Measurements from ENCODE around the gene PDX1.

PDX1 gene

DNA sequence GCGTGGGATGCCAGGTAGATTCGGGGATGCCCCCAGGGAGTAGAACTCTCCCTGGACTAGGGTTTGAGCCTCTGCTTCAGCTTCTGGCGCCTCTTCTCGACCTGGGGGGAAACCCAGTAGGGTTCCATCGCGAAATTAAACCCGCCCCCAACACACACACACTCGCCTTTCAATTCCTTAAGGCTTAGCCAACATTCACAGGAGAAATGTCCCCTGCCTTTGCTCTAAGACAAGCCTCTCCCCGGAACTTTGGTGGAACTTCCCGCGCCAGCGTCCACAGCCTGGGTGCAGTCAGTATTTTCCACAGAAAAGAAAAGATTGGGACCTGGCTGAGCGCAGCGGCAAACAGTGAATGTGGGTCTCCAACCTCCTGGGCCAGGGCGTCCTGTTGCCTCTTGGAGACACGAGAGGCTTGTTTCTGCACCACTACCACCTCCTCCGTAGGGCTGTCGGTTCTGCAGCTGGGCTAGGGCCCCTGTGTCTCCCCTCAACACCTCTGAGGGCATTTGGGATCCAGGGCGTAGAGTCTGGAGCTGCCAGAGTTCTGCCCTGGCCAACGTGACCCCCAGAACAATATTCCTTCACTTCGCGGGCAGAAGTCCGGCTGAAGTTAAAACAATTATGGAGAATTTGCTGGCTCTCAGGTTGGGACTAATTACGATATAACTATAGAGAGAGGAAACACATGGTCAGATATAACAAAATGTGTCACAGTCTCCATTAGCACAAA lies 3.2 kb downstream of the PDX1 start:
- no peak for DNase-seq

DNA sequence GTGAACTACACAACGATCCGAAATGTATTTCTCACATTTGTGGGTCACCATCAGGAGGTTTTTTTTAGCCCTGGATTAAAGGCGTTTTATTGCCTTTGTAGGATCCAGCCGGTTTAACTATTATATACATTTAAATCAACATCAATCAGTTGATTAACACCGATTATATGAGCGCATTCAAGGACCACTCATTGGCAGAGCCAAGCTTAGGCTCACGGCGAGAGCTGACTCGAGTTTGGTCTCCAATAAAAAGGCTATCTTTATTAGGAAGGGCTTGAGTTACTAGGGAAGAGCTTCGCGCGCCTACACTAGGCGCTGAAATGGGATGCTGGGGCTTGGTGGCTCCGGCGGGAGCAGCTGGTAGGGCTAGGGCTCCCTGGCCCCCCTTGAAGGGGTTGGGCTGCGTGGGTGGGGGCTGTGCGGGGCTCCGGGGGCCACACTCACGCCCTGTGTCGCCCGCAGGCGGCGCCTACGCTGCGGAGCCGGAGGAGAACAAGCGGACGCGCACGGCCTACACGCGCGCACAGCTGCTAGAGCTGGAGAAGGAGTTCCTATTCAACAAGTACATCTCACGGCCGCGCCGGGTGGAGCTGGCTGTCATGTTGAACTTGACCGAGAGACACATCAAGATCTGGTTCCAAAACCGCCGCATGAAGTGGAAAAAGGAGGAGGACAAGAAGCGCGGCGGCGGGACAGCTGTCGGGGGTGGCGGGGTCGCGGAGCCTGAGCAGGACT lies 4.2 kb downstream of the PDX1 start:
- DNase-seq = no peak

DNA sequence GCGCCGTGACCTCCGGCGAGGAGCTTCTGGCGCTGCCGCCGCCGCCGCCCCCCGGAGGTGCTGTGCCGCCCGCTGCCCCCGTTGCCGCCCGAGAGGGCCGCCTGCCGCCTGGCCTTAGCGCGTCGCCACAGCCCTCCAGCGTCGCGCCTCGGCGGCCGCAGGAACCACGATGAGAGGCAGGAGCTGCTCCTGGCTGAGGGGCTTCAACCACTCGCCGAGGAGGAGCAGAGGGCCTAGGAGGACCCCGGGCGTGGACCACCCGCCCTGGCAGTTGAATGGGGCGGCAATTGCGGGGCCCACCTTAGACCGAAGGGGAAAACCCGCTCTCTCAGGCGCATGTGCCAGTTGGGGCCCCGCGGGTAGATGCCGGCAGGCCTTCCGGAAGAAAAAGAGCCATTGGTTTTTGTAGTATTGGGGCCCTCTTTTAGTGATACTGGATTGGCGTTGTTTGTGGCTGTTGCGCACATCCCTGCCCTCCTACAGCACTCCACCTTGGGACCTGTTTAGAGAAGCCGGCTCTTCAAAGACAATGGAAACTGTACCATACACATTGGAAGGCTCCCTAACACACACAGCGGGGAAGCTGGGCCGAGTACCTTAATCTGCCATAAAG lies 4.8 kb downstream of the PDX1 start:
- DNase-seq = no peak

DNA sequence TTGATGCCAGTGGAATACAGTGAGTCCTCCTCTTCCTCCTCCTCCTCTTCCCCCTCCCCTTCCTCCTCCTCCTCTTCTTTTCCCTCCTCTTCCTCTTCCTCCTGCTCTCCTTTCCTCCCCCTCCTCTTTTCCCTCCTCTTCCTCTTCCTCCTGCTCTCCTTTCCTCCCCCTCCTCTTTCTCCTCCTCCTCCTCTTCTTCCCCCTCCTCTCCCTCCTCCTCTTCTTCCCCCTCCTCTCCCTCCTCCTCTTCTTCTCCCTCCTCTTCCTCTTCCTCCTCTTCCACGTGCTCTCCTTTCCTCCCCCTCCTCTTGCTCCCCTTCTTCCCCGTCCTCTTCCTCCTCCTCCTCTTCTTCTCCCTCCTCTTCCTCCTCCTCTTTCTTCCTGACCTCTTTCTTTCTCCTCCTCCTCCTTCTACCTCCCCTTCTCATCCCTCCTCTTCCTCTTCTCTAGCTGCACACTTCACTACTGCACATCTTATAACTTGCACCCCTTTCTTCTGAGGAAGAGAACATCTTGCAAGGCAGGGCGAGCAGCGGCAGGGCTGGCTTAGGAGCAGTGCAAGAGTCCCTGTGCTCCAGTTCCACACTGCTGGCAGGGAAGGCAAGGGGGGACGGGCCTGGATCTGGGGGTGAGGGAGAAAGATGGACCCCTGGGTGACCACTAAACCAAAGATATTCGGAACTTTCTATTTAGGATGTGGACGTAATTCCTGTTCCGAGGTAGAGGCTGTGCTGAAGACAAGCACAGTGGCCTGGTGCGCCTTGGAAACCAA lies 5.6 kb downstream of the PDX1 start:
- no peak for DNase-seq

DNA sequence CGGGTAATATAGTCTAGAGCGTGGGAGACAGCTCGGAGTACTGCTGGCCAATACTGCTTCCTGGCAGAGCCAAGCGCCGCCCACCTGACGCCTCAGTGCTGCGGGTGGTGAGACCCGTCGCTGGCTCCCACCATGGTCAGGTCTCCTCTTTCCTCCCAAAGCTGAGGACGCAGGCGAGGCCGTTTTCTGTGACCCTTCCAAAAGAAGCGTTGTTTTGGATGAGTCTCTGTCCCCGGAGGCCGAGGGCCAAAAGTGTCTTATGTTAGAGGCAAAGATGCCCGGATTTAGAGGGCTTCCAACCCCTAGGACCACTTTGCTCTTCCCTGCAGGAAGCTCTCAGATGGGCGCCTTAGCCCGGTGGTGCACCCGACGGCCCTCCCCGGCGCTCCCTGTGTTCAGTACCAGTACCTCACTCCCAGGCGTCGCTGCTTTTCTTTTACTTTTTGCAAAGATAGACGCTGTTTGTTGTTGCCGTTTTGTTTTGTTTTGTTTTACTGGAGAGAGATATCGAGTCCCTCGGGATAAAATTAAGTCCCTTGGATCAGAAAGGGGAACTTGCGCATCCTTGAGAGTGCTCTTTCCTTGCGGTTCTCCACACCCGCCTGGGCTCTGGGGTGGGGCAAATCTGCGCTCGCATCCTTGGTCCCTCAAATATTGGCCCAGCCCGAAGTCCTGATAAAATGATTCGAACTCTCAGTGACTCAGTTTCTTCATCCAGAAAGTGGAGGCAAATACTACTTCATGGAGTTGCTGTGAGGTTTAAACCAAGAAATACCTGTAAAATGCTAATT lies 7.0 kb downstream of the PDX1 start:
- no peak for DNase-seq

DNA sequence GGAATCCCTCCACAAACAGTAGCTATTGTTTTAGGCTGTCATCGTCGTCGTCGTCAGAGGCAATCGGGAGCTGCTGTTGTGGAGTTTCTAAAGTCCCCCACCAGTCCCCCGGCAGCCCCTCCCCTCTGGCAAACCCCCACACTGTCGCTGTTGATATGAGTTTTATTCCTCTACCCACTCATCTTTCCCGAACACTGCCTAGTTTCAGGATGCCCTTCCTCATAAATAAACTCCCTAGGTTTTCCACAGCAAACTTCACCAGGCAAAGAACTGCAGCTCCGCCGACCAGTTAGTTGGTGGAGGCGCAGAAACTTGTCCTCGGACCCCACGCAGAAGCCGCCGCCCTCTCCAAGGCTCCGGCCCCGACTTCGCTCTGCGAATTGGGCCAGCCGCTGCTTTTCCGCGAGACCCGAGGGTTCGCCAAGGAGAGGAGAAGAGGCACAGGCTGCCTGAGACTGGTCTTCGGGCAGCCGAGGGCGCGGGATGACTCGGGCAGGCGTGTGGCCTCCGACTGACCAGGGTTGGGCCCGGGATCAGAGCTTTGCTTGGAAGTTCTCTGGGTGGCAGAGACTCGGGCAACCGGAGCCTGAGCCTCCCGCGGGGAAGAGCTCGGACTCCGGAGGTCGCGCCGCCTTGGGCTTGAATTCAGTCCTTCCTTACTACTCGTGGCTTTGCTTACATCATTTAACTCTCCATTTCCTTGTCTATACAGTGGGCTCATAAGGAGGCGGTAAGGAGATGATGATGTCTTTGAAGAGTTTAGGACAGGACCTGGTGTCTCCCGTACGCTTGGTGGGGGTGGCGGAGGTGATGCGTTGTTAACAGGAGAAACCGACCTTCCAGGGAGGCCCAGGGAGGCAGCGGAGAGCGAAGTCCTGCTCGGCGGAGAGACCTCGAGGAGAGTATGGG lies 7.9 kb downstream of the PDX1 start:
- no peak for DNase-seq

DNA sequence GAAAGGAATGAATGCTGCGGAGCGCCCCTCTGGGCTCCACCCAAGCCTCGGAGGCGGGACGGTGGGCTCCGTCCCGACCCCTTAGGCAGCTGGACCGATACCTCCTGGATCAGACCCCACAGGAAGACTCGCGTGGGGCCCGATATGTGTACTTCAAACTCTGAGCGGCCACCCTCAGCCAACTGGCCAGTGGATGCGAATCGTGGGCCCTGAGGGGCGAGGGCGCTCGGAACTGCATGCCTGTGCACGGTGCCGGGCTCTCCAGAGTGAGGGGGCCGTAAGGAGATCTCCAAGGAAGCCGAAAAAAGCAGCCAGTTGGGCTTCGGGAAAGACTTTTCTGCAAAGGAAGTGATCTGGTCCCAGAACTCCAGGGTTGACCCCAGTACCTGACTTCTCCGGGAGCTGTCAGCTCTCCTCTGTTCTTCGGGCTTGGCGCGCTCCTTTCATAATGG lies 8.6 kb downstream of the PDX1 start:
- no peak for DNase-seq

DNA sequence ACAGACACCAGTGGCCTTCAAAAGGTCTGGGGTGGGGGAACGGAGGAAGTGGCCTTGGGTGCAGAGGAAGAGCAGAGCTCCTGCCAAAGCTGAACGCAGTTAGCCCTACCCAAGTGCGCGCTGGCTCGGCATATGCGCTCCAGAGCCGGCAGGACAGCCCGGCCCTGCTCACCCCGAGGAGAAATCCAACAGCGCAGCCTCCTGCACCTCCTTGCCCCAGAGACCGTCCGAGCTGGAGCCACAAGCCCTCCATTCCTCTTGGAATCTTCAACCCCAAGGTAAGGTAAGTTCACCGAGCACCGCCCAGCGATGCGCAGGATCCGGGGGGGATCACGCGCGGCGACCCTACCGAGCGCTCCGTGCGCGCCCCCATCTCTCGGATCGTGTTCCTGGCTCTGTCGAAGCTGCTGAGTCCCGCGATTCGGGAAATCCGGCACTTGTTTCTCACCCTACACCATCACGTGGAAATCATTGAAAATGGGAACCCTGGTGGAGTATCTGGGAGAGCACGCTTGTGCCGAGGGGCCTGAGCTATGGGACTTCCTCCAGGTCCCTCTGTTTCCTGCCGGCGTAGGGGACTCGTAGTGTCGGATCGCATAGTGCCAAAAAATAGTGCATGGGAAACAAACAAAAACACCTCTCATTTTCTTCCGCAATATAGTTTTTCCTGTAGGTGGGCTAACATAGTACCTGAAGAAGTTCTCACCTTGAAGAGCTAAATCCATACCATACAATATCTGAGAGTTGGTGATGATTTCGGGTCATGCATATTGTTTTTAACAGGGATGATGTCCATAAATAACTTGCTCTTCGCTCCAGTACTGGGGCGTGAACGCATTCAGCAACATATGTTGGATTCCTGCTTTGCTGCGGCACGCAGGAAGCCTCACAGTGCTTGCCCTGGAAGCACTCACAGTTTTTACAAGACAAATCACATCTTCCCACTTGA lies 9.3 kb downstream of the PDX1 start:
- DNase-seq = no peak

DNA sequence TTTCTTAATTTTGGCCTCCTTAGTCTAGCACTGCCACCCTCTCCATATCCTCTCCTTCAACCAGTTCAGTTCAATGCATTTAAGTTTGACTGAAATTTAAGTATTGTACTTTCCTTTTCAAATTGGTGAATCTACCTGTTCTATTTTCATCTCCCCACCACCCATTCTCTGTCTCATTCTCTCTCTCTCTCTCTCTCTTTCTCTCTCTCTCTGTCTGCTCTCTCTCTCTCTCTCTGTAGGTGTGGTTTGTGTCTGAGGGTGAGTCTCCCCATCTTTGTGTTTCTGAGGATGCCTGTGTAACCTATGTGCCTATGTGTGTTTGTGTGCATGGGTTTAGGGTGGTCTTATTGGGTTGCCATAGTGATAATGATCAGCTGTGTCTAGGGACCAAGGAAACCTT lies 10.1 kb downstream of the PDX1 start:
- no peak for DNase-seq

DNA sequence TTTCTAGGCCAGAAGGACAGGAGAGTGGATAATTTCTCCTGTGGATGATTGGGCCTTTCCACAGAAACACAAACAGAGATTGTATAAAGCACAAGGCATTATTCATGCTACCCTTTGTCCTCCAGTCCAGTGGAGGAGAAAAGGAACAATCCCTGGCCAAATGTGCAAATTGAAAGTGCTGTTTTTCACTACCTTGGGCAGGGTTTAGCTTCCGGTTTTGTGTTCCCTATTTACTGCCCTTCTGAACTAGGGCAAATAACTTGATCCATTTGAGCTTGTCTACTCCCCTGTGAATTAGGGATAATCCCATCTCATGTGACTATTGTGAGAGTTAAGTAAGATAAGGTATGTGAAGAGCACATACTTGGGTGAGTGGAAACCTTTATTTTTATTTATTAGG lies 13.3 kb downstream of the PDX1 start:
- no peak for DNase-seq

DNA sequence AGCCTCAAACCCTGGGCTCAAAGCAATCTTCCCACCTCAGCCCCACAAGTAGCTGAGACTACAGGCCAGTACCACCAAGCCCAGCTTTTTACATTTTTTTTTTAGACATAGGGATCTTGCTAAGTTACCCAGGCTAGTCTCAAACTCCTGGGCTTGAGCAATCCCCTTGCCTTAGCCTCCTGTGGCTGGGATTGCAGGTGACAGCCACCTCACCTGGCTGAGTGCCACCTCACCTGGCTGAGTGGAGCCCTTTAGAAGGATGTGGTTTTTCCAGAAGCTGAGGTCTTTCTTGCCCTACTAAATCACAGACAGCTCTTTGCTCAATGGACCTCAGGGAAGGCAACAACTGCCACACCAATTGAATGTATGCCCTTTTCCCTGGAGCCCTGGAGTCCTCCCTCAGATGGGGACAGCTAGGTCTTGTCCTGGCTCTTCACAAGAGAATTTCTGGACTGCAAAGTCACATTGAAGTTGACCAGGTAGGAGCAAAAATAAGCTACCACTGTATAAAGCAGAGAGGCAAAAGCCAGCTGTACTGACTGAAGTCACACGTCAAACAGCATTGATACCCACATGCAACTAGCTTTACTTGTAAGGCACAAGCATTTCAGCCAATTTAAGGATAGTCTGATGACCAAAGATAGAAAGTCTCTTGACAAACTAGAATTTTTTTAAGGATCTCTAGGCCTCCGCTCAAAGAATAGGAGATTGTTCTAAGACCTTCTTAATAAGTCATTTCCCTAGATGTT lies 14.0 kb downstream of the PDX1 start:
- DNase-seq = no peak

DNA sequence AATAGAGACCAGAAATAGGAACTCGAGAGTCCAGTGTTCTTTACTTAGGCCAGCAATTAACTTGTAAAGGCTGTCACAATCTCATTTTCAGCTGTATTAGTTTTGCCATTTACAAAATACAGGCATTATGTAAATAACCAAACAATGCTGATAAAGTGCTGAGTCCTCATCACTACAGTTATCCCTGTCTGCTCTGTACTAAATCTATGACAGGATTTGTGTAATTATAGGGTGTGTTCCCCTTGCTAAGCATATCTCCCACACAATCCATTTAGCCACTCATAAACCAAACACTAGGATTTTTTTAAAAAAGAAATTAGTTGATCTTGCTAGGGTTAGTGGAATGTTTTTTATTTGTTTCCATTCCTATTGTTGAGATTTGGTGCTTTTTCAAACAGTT lies 23.2 kb downstream of the PDX1 start:
- DNase-seq = no peak

DNA sequence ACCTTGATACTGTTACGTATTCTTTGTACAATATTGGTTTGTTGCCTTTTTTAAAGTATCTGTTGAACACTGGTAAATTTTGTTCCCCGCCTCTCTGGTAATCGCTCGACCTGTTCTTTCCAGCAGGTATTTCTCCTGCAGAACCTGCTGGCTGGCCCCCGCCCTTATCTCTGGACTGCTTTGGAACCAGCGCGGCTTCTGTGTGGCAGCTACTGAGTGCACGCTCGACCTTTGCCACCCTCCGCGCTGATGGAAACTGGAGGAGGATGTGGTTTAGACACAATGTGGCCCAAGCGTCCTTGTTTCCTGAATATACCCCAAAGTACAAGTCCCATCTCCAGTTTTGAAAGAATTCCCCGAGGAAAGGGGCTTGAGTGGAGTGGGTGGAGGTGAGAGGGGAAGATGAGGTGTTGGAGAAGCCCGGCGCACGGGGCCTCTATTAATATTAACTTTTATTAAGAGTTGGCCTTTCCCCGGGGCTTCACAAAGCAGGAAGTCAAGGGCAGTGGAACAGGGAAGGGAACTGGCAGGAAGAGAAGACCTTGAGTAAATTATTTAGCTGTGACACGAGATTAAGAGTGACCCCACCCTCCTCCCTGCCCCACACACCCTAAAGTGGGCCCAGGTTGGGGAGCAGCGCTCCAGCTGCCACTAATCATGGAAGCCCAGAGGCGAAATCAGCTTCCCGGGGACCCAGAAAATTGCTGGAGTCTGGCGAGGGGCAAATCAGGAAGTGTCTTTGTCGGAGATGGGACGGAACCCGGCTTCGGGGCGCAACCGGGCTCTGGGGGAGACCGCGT lies 33.3 kb downstream of the PDX1 start:
- DNase-seq = peak; percentile 43

DNA sequence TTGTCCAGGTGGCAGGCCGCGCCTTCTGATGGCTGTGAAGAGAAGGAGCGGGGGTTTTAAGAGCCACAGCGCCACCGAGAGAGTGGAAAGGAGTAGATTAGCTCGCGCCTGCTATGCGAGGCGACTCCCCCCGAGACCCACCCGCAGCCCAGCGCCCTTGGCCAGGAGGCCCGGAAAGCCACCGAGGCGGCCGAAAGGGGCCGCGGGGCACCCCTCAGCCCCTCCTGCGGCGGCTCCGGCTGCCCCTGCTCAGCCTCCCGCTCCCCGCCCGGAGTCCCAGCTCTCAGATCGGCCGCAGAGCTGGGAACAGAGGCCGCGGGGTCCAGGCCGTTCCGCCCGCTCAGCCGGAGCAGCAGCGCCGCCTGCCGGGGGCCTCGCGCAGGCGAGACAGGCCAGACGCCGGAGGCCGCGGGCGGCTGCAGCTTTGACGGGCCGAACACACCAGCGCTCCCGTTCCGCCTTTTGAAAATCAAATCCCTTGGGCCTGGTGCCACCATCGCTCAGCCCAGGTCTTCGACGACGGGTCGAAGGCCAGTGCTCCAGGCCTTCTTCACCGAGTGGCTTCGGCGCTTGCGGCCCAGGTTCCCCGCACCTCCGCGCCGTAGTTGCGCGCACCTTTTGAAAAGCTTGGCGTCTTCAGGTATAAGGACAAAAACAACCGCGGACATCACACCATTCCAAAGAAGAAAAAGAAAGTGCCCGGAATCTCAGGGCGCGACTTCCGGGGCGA lies 34.0 kb downstream of the PDX1 start:
- DNase-seq = peak; percentile 52

DNA sequence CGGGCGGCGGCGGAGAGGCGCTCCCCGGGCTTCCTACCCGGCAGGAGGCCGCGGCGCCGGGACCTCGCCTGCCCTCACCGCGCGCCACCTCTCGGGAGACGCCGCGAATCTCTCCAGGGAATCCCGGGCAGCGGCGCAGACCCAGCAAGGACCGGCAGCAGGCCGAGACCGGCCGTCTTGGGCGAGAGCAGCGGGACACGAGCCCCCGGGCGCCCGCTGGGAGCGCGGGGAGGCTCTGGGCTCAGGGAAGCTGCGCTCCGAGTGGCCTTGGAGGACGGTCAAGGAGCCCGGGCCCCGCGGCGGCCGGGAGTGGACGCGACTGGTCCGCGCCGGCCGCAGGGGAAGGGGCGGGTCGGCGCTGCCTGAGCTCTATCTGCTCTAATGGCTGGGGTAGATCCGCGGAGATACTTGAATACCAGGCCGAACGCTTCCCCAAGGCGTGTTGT lies 34.6 kb downstream of the PDX1 start:
- DNase-seq = no peak

DNA sequence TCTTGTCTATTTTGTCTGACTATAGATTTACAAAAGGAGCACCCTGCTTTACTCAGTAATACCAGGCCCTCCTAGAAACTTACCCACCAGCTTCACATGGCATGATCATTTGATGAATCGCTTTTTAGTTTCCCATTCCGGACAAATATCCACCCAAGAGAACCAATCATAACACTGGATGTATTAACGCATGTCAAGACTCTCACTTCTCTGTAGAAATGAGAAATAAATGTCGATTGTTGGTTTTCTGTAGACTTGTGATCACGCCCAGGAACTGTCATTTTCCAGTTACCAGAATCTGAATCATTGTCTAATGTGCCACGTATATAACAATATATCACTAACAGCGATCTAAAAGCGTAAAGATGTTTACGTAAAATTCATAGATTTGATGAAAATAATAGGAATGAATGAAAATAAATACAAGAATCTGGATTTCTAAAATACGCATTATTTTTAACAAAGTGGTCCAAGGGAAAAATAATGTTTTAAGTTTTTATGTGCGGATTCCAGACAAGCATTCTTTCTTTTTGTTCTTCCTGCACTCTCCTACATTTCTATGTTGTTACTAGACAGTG lies 35.3 kb downstream of the PDX1 start:
- no peak for DNase-seq

DNA sequence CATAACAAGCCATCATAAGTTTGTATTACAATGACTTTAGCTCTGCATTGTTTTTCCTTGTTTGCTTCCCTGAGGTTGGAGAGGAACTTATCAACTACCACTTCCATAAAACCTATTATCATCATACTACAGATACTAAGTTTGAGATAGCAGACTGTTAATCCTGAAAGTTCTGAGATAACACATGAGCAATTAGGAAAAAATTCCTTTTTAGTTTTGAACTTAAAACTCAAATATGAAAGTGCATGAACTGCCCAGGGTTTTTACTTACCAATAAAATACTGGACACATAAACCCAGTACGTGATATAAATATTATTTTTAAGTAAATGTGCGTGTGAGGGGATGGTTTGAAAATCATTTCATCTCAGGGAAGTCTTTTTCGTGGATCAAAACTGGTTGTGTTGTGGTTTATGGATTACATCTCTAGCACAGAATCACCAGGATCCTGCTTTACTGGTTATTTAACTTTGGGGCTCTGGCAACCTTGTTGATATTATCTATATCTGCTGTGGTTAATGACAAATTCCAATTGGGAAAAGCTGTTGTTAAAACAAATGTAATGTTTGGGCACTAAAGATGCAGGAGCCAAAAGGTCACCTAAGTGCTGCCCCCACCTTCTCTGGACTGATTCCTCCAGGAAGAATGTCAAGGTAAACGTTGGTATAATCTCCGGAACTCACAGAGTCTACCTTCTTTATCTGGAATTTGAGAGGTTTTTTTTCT lies 36.9 kb downstream of the PDX1 start:
- DNase-seq = no peak

Measured in SHP77 treated with DMSO at 0.1 percent for 48 hours (cell line).